Liver (tissue), 9 donors: ENCODE measurements around the gene ADRA2B. TPM values are rescaled to one million over a fixed set of nuclear protein-coding genes. Genes with fewer than 3 reads are reported as not detected.

Experiments
- DNase-seq: peaks from one replicate; pipeline ENCODE4 v3.0.0-alpha.2; 2017; ENCODE audit warnings: low spot score
- H3K27ac ChIP-seq, 2 donors: one replicate each; pipeline ENCODE4 v1.7.0; 2013; ENCODE audit warnings: inconsistent platforms in 2 of 2, low read length in 2 of 2, control low read depth in 1 of 2, low read depth in 1 of 2, mild to moderate bottlenecking in 1 of 2
- H3K27me3 ChIP-seq, 4 donors: one replicate each; pipeline versions ENCODE4 v1.6.1 to v1.7.0; 2013; ENCODE audit warnings: low read length in 3 of 4, inconsistent platforms in 1 of 4, mild to moderate bottlenecking in 1 of 4, moderate library complexity in 1 of 4; ENCODE audit not compliant: control insufficient read depth in 4 of 4, insufficient read depth in 4 of 4
- H3K36me3 ChIP-seq, 4 donors: one replicate each; pipeline versions ENCODE4 v1.6.1 to v1.7.0; 2013; ENCODE audit warnings: low read length in 3 of 4, mild to moderate bottlenecking in 3 of 4, low read depth in 1 of 4, moderate library complexity in 1 of 4; ENCODE audit not compliant: control insufficient read depth in 4 of 4, insufficient read depth in 3 of 4
- H3K4me1 ChIP-seq, 4 donors: one replicate each; pipeline versions ENCODE4 v1.6.1 to v1.7.0; 2013; ENCODE audit warnings: low read length in 3 of 4, mild to moderate bottlenecking in 3 of 4, moderate library complexity in 1 of 4; ENCODE audit not compliant: control insufficient read depth in 4 of 4, insufficient read depth in 4 of 4
- H3K4me3 ChIP-seq, 3 donors: one replicate each; pipeline versions ENCODE4 v1.6.1 to v1.7.0; 2013; ENCODE audit warnings: low read length in 3 of 3, control low read depth in 1 of 3, low read depth in 1 of 3, mild to moderate bottlenecking in 1 of 3
- H3K9ac ChIP-seq, 2 donors: one replicate each; pipeline ENCODE4 v1.7.0; 2013; ENCODE audit warnings: low read length in 2 of 2, mild to moderate bottlenecking in 2 of 2, moderate library complexity in 2 of 2, control low read depth in 1 of 2, low read depth in 1 of 2
- H3K9me3 ChIP-seq, 4 donors: one replicate each; pipeline versions ENCODE4 v1.6.1 to v1.7.0; 2013; ENCODE audit warnings: low read length in 3 of 4; ENCODE audit not compliant: control insufficient read depth in 4 of 4
- EGR1 ChIP-seq, 2 donors: IDR thresholded peaks; 2 replicates each; pipeline ENCODE4 v1.6.1; 2016 to 2018; ENCODE audit warnings: antibody characterized with exemption in 2 of 2, low read depth in 2 of 2
- FOXA1 ChIP-seq: IDR thresholded peaks from 2 replicates; pipeline ENCODE4 v1.6.1; 2016; ENCODE audit warnings: antibody characterized with exemption
- FOXA2 ChIP-seq: IDR thresholded peaks from 2 replicates; pipeline ENCODE4 v1.6.1; 2016; ENCODE audit warnings: antibody characterized with exemption
- GABPA ChIP-seq, 2 donors: IDR thresholded peaks in 1 of 2; conservative IDR thresholded peaks in 1 of 2; 2 replicates each; pipeline ENCODE4 v1.6.1; 2016; ENCODE audit warnings: antibody characterized with exemption in 2 of 2, mild to moderate bottlenecking in 1 of 2, moderate library complexity in 1 of 2
- HNF4A ChIP-seq, 2 donors: conservative IDR thresholded peaks; 2 replicates each; pipeline ENCODE4 v1.6.1; 2016; ENCODE audit warnings: antibody characterized with exemption in 2 of 2, mild to moderate bottlenecking in 2 of 2
- HNF4G ChIP-seq: IDR thresholded peaks from 2 replicates; pipeline ENCODE4 v1.6.1; 2016; ENCODE audit warnings: antibody characterized with exemption
- JUND ChIP-seq, 2 donors: IDR thresholded peaks; 2 replicates each; pipeline ENCODE4 v1.6.1; 2016; ENCODE audit warnings: antibody characterized with exemption in 2 of 2
- NR2F2 ChIP-seq: IDR thresholded peaks from 2 replicates; pipeline ENCODE4 v1.6.1; 2016; ENCODE audit warnings: antibody characterized with exemption
- RAD21 ChIP-seq, 2 donors: IDR thresholded peaks; 2 replicates each; pipeline ENCODE4 v1.6.1; 2016; ENCODE audit warnings: antibody characterized with exemption in 2 of 2, mild to moderate bottlenecking in 2 of 2
- REST ChIP-seq: IDR thresholded peaks from 2 replicates; pipeline ENCODE4 v1.6.1; 2016; ENCODE audit warnings: antibody characterized with exemption, mild to moderate bottlenecking
- RXRA ChIP-seq, 2 donors: IDR thresholded peaks; 2 replicates each; pipeline ENCODE4 v1.6.1; 2017 to 2018; ENCODE audit warnings: antibody characterized with exemption in 2 of 2, mild to moderate bottlenecking in 1 of 2
- SP1 ChIP-seq: IDR thresholded peaks from 2 replicates; pipeline ENCODE4 v1.6.1; 2018; ENCODE audit warnings: antibody characterized with exemption, mild to moderate bottlenecking
- TAF1 ChIP-seq: conservative IDR thresholded peaks from 2 replicates; pipeline ENCODE4 v1.6.1; 2016; ENCODE audit warnings: antibody characterized with exemption, mild to moderate bottlenecking
- YY1 ChIP-seq: IDR thresholded peaks from 2 replicates; pipeline ENCODE4 v1.6.1; 2016; ENCODE audit warnings: antibody characterized with exemption, mild to moderate bottlenecking
- WGBS: extraction: QIAGEN DNeasy Blood & Tissue Kit; methylation state at CpG from one replicate; pipeline ENCODE4 v1.1.7; 2013; 5-methylcytosine and 5-hydroxymethylcytosine counted together
- polyA plus RNA-seq, 2 donors: library from polyadenylated mRNA; stranded (reverse) in 1 of 2; unstranded in 1 of 2; fragments of 200-250 nt in 1 of 2; fragments of >200 nt in 1 of 2; fragmentation: Nextera tagmentation in 1 of 2; extraction: Ambion mirVana in 1 of 2; gene quantifications; one replicate each; pipeline versions ENCODE4 v1.2.1 to v1.2.3, GENCODE V29; 2013 to 2015
- total RNA-seq, 2 donors: library from RNA; depleted of rRNA; stranded (reverse); fragments of >200 nt; gene quantifications; one replicate each; pipeline ENCODE4 v1.2.3, GENCODE V29; 2014
- TF ChIP-seq, protein P1 (sequence below): IDR thresholded peaks from 2 replicates; pipeline ENCODE4 v1.6.1; 2016; ENCODE audit warnings: antibody characterized with exemption
- TF ChIP-seq, protein P2 (sequence below): IDR thresholded peaks from 2 replicates; pipeline ENCODE4 v1.6.1; 2016; ENCODE audit warnings: antibody characterized with exemption
- TF ChIP-seq, protein P3 (sequence below): fragments of 150-350 bp; IDR thresholded peaks from 2 replicates; pipeline ENCODE4 v1.5.1; 2017; ENCODE audit warnings: improper control_type of control experiment, low read depth, low read length; ENCODE audit not compliant: missing input control
- donor health status: healthy.
- donor health status: healthy.
- donor health status: healthy.
- donor health status: healthy.
- donor health status: healthy.

The ADRA2B gene
- total and polyA plus RNA-seq, 4 donors: 1.3 to 8.6 (median 3.0) TPM

- H3K9me3 ChIP-seq: no peaks in the 10 kb centered on the region
- no peak overlapping the region for H3K4me3 ChIP-seq
- H3K27me3 ChIP-seq: no peaks in the 10 kb centered on the region
- peaks cover 0 to 8% (median 5%) of the 10 kb centered on the region in 4 donors for H3K4me1 ChIP-seq
- H3K9ac ChIP-seq: no peak overlapping the region
- no peak overlapping the region for H3K27ac ChIP-seq
- 90% methylated on average over 9 of the region's 9 CpGs for WGBS
- DNase-seq: no peak
- H3K36me3 ChIP-seq: no peaks in the 10 kb centered on the region
- no peak for TF ChIP-seq NR2F2
- no peak for TF ChIP-seq REST
- TF ChIP-seq TAF1: no peak
- TF ChIP-seq RXRA (IDR thresholded peaks at IDR 0.05): no peak
- no peak for TF ChIP-seq YY1
- TF ChIP-seq FOXA1: no peak
- TF ChIP-seq, protein P1, sequence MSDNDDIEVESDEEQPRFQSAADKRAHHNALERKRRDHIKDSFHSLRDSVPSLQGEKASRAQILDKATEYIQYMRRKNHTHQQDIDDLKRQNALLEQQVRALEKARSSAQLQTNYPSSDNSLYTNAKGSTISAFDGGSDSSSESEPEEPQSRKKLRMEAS: no peak
- TF ChIP-seq SP1: no peak
- no peak for TF ChIP-seq GABPA (IDR thresholded peaks at IDR 0.05 in 1 of 2, conservative IDR thresholded peaks at IDR 0.05 in 1 of 2)
- TF ChIP-seq HNF4G: no peak
- no peak for TF ChIP-seq EGR1 (IDR thresholded peaks at IDR 0.05; ENCODE audit: low read depth in 2 of 2)
- no peak for TF ChIP-seq HNF4A (conservative IDR thresholded peaks at IDR 0.05)
- no peak for TF ChIP-seq FOXA2
- no peak for TF ChIP-seq RAD21 (IDR thresholded peaks at IDR 0.05)
- TF ChIP-seq, protein P2, sequence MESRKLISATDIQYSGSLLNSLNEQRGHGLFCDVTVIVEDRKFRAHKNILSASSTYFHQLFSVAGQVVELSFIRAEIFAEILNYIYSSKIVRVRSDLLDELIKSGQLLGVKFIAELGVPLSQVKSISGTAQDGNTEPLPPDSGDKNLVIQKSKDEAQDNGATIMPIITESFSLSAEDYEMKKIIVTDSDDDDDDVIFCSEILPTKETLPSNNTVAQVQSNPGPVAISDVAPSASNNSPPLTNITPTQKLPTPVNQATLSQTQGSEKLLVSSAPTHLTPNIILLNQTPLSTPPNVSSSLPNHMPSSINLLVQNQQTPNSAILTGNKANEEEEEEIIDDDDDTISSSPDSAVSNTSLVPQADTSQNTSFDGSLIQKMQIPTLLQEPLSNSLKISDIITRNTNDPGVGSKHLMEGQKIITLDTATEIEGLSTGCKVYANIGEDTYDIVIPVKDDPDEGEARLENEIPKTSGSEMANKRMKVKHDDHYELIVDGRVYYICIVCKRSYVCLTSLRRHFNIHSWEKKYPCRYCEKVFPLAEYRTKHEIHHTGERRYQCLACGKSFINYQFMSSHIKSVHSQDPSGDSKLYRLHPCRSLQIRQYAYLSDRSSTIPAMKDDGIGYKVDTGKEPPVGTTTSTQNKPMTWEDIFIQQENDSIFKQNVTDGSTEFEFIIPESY: no peak
- TF ChIP-seq, protein P3, sequence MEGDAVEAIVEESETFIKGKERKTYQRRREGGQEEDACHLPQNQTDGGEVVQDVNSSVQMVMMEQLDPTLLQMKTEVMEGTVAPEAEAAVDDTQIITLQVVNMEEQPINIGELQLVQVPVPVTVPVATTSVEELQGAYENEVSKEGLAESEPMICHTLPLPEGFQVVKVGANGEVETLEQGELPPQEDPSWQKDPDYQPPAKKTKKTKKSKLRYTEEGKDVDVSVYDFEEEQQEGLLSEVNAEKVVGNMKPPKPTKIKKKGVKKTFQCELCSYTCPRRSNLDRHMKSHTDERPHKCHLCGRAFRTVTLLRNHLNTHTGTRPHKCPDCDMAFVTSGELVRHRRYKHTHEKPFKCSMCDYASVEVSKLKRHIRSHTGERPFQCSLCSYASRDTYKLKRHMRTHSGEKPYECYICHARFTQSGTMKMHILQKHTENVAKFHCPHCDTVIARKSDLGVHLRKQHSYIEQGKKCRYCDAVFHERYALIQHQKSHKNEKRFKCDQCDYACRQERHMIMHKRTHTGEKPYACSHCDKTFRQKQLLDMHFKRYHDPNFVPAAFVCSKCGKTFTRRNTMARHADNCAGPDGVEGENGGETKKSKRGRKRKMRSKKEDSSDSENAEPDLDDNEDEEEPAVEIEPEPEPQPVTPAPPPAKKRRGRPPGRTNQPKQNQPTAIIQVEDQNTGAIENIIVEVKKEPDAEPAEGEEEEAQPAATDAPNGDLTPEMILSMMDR: no peak
- no peak for TF ChIP-seq JUND (IDR thresholded peaks at IDR 0.05)
These were observed 31.3 kb upstream of the ADRA2B start for GRCh38 chr2:96147593-96148201.
